Activated CD4-positive, CD25-positive, alpha-beta regulatory T cell treated with anti-CD3 and anti-CD28 coated beads, Interleukin-2, amount 50 U/mL, for 16 hours (primary cell): ENCODE data around the gene GPRIN3.
"Not testable (repeated sequence)": the region's sequence is repeated elsewhere in the genome, so short reads cannot be mapped to it uniquely, and the experiment has no call there.

Experiments used
- DNase-seq: peaks from one replicate; pipeline ENCODE4 v3.0.0-alpha.2; 2020; ENCODE audit warnings: low read depth, low spot score

GPRIN3 gene

DNA sequence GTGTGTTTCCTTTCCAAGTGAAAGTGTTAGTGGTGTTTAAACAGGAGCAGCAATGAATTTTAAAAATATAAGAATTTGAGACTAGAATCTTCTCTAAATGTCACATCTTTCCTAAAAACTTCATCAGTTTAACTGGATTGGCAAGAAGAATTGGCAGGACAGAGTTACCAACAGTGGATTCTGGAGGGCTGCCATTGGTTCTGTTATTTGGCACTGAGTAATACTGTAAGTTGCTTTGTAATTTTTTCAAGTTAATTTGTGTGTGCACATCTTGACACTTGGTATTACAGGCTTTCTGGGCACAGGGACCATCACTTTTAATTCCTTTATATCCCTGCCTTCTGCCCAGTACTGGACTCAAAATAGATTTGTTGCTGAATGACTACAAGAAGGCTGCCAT lies 4.5 kb upstream of the GPRIN3 start:
- no peak for DNase-seq

DNA sequence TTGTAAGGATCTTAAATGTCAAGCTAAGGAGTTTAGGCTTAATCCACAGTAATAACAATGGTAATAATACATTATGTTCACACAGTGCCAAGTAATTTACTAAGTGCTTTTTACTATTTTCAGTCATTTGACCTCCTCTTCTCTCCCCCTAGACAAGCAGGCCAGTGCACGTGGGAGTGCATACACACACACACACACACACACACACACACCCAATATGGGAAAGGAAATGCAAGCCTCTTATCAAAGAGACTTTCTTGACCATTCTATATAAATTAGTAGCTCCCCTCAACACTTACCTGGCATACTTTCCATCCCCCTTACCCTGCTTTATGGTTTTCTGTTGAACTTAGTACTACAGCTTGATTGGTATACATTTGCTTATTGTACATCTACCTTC lies 3.8 kb upstream of the GPRIN3 start:
- no peak for DNase-seq

DNA sequence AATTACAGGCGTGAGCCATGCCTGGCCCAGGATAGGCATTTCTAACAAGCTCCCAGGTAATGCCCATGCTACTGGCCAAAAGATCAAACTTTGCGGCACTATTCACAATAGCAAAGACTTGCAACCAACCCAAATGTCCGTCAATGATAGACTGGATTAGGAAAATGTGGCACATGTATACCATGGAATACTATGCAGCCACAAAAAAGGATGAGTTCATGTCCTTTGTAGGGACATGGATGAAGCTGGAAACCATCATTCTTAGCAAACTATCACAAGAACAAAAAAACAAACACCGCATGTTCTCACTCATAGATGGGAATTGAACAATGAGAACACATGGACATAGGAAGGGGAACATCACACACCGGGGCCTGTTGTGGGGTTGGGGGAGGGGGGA lies 1.6 kb upstream of the GPRIN3 start:
- not testable (repeated sequence) for DNase-seq

DNA sequence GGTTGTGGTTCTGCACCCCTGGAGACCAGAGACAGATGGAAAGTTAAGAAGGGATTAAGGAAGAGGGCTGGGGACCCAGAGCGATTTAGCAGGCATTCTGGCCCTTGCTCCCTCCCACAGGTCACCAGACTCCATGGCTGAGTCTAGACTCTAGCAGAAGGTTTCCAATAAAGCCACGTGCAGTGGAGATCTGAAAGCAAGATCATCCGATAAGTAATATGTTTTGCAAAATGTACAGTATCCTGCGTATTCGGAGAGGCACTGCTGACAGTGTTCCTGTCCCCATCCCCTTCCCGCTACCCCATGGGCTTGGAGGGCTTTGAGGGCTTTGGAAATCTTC lies 531 bp upstream of the GPRIN3 start:
- DNase-seq: no peak

DNA sequence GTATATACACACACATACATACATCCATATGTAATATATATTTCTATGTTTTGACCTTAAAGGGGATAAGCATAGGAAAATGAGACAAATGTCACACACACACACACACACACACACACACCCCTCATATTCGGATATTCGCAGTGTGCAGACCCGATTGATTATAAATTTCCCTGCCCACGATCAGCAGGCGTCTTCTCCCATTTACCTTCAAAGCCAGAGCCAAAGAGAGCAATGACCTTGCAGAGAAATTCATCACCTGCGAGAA lies 488 bp downstream of the GPRIN3 start:
- no peak for DNase-seq

DNA sequence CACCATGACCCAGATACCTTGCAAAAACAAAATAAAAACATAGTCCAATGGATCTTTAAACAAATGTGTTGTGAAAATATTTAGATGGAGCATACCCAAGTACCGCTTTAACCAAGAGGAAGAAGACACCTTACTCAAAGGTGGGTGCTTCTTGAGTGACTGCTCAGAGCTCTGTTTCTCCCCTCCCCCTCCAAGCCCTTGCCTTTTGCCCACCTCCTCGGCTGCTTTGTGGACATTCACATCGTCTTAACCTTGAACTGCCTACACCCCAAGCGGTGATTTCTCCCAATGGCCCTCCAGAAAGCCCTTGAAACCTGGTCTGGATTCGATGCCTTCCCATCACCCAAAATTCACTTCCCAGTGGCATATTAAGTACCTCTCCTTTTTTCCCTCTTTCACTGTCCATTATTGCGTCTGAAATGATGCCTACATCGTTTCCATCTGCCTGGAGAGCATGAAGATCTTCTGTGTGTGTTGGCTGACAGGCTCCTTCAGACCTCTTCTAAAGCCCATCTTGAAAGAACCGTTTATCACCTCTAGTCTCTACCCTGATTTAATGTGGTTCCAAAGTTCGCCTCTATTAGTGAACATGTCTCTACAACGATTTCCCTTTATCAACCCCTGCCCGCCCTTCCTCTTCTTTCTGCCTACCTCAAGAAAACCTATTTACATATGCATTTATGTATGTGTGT lies 968 bp downstream of the GPRIN3 start:
- DNase-seq: no peak

DNA sequence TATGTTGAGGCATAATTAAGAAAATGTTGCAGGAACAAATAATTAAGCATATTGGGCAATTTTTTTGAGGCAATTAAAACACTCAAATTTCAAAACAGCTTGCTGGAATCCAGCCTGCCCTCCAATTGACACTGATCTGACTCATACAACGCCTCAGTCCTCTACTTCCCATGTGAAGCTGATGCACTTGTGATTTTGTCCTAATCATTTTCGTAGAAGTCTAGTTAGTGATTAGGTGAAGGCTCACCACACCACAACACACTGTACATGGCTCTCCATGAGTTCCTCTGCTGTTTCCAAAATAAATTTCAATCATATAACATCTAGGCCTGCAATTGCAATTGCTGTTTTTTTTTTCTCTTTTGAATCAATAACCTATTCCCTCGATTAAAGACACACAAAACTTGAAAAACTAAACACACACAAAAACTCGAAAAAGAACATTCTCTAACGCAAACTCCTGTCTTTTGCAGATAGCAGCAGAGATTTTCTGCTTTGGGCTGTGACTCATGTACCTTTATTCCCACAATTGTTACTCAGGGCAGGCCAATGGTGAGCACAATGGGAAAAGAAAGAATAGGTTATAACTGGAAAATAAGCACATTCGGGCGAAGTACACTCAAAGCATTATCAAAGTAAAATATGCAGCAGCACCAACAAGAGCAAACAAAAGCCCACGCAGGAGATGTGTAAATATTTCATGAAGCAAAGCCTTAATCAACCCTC lies 1.7 kb downstream of the GPRIN3 start:
- no peak for DNase-seq

DNA sequence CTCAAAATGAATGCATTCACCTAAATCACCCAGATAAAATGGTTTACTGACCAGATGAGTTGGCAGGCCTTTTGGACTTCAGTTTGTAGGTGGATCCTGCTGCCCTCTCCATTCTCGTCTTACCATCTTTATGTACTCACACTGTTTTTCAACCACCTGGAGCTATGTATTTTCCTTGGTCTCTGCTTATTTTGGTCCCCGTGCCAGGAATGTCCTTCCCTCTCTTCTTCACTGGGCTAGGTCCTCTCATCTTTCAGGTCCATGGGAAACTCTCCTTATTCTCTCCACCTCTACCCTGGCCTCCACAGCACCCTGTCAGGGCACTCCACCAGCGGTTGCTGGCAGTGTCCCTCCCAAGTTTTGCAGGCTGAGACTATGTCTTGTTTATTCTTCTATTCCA lies 2.6 kb downstream of the GPRIN3 start:
- no peak for DNase-seq

DNA sequence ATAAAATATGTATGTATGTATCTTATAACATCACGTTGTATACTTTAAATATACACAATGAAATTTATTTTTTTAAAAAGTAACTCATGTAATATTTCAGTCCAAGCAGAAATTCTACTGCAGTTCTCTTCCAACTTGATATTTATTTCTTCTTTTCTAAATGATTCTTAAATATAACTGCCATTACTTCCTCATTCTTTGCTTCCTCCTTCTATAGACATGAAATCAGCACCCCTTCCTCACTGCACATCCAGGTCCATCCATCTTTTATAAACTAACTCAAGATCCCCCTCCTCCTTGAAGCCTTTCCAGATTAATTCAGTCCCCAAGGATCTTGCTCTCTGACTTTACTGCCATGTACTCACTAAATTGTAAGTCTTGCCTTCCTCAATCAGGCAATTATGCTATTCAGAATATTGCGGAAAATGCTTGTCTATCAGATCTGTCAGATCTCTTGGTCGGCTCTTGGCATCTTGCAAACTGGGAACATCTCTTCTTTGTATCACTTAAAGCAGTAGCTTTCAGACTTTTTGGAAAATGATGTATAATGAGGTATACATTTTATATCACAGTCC lies 3.7 kb downstream of the GPRIN3 start:
- DNase-seq: no peak

DNA sequence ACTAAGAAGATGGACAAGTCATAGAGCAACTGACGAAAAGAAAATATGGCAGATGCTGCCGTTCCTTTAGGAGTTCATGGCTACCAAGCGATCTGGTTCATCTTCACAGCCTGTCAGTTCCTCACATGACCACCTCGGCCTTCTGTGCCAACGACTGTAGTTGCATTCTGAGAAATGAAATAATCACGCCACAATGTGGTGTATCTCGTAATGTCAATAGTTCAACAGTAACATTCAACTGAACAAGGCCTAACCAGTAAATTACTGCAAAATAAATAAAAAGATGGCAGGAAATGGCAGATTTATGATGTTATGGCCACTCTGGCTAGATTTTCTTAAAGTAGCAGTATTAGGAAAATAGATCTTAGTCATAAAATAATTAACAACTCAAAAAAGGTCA lies 4.4 kb downstream of the GPRIN3 start:
- peak; percentile 46 for DNase-seq

DNA sequence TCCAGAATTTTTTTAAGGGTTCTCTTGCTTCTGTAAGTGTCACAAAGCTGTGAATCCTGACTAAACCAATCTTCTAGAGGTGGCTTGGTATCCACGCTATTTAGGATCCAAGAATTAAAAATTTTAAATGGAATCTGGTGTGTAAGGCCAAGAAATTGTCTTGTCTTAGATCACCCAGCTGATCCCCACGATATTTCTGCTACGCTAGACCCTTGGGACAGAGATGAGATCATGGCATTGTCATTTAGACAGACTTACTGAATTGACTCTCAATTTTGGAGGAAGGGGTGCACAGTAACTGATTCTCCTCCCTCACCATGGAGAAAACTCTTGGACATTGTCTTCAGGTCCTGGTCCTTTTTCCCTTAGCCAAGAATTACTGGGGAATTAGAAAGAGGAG lies 5.7 kb downstream of the GPRIN3 start:
- DNase-seq: no peak

DNA sequence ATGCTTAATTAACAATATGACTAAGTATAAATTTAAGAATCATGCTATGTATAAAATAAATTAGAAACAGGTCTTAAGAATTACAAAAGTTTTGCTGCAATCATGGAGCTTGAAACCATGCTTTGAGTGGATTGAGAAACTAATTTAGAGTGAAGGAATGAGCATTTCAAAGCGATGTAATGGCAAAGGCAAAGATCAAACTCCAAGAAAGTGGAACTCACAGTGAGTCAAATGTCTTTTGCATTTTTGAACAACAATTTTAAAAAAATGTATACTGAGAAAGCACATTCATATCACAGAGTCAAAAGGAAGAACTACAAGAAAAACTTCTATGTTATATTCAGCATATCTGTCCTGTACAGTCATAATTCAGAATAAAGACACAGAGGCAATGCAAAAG lies 6.6 kb downstream of the GPRIN3 start:
- no peak for DNase-seq

DNA sequence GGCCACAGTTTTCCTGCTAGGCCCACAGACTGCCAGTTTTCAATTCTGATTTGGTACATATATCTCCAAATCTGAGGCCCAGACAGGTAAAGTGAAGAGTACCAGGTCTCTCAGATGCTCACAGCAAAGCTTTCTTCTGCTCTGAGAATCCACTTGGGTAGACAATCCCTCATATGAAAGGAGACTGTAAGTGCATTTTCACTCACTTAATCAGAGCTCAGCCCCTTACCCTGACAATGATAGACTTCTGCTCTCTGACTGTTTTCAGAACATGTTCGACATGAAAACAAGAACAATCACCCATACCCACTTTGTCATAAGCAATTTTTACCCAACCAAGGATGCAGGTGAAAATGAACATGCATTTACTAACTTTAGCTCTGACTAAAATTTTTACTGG lies 7.1 kb downstream of the GPRIN3 start:
- DNase-seq: no peak

DNA sequence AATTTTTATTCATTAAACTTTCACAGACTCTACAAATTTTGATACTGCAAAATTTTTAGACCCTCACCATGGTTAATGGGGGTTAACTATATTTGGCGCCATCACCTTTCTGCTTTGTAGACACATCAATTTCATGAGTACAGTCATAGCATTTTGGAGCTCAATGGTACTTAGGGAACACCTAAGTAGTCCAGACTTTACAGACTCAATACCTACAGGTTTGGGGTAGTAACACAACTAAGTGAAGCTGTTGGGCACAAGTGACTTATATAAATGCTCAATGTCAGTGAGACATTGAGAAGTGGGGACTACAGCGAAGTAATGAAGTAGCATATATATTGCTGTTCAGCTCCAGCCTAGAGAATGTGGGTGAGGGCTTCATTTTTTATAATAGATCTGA lies 7.5 kb downstream of the GPRIN3 start:
- no peak for DNase-seq

DNA sequence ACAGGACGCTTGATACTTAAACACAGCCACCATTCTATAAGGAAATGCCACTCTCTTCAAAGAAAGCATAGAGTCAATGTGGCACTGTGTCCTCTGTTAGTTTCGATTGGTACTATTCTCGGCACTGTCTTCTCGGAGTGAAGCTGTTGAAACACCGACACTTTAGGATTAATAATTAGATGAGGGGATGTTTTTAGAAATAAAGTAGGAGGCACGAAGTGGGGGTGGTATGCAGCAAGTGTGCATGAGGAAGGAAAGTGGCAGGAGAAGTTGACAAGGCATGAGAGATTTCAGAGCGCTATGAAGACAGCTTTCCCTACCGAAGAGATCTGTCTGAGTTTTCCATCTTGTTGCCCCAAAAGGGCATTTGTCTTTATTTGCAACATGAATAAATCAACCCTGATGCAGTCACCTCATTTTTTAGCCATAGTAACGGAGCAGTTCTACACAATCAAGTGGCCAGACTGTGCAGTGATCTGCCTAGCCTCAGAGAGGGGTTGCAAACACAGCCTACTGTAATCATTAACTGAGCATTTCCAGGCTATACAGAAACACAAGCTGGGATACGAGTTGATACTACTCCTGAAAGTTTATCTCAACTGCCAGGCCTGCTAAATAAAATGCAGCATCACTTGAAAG lies 8.3 kb downstream of the GPRIN3 start:
- DNase-seq: no peak

DNA sequence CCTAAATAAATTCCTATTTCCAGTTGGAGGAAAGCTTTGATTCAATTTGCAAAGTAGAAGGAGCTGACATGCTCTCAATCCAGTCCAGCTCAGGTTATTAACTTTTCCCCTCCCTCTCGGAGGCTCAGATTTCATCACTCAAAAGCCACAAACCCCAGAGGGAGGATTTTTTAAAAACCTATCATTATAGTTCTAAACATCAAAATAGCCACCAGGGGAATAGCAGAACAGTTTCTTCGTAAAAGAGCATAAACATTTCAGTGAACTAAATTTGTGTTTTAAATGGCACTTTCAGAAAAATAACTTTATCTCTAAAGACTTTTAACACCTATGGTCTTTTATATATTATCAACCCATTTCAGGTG lies 8.8 kb downstream of the GPRIN3 start:
- no peak for DNase-seq

DNA sequence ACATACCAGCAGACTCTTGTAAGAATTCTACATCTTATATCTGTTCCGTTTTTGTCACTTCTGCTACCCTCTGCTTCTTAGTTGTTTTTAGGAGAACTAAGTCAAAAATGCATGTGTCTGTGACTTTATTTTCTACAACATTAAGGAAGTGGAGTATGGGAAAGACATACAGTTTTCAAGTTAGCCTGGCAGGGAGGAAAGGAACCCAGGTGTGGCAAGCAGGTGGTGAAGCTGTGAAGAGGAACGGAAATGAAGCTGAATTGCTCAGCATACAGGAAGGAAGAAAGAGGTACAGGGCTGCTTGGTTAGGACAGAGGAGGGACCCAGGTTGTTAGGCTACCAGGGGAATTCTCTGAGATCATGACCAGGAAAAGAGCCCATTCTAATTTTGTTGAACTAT lies 9.4 kb downstream of the GPRIN3 start:
- no peak for DNase-seq

DNA sequence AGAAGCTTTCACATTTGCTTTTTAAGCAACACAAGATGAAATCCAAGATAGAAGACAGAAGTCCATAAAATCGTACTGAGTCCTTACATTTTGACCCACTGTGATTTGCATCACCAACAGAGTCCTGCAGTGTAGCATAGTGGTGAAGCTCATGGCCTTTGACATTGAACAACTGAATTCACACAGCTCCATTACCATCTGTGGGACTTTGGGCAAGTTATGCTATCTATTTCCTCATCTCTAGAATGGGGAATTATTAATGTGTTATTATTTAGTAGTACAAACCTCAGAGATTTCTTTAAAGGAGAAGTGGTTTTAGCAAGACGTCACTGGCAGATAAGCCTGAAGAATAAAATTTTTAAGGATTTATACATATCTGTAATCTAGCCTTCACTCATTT lies 10.7 kb downstream of the GPRIN3 start:
- no peak for DNase-seq

DNA sequence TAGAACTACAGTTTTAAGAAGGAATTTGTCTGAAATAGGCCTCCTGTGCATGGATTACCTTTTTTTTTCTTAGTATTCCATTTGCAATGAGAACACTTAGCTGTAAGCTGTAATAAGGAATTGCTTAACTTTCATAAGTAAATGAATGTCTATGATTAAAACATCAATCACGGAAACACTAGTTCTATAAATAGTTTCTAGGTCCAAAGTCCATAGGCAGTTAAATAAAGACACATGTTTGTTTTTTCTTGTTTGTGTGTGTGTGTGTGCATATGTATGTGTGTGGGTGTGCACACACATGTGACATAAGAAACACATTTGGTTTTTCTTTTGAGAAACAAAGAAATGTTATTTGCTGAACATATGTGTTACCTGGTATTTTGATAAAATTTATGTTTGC lies 11.2 kb downstream of the GPRIN3 start:
- DNase-seq: no peak

DNA sequence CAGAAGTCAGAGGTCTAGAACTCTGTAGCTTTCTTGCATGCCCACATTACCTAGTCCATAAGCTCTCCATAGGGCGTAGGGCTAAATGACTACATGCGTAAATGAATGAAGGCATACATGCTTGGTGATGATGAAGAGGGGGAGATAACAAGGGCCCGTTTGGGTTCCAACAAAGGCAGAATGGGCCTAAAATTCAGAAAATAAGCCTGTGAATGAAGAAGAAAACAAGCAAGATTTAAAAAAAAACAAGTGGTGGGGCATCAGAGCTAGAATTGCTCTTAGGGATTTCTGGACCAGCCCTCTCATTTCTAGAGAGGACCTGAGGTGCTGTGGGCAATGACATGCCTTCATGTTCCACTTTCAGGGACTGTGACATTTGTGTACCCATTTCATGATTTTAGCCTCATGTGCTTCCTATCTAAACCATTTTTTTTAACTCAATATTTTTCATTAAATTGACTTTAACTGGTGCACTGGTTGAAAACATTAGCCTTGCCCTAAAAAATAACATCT lies 12.1 kb downstream of the GPRIN3 start:
- DNase-seq: no peak

DNA sequence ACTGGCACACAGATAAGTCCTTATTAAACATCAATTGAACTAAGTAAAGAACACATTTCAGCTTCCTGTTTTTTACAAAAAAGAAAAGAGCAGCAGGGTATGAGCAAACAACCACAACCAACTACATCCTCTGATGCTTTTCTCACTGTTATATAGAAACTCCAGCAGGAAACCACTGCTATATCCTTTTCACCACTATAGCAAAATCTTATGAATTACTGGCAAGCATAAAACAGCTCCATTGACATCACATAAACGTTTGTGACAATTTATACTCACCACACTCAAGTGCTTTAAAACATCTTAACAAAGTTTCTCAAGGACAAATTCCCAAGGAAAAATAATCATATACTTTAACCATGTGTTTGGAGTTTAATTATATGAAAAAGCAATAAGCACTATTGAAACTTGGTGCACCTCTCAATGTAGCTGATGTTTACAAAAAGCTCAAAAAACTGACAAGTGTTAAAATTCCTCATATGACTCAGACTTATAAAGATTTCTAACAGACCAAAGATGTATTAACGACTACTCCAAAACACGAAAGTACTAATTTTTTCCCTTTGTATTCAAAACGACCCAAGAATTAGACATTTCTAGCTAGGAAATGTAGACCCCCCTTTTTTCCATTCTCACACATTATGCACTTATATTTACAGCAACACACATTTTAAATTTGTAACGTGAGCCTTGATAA lies 12.9 kb downstream of the GPRIN3 start:
- no peak for DNase-seq

DNA sequence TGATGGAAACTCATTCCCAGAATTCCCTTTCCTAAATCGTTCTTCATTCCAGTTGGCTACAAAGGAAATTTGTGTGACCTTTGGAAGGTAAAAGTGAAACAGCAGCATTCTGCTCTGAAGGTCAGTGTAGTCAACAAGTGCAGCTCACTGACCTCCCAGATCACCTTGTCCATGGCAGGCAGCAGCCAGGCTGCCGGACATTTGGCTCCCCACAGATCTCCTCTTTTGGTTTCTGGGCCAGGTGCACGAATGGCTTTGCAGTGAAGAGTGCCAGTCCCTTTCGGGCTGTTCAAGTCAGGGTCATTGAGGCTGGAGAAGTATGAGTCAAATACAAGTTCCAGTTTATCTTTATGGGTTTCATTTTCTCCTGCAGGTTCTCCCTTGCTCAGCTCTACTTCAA lies 14.3 kb downstream of the GPRIN3 start:
- DNase-seq: no peak
